Stimulated activated CD4-positive, alpha-beta T cell treated with anti-CD3 and anti-CD28 coated beads, Interleukin-2, amount 100 ng/mL, for 4 hours (primary cell): ENCODE measurements around the gene GRM3.

Source experiments
- DNase-seq: peaks from one replicate; pipeline ENCODE4 v3.0.0-alpha.2; 2020; ENCODE audit warnings: low read depth

The GRM3 gene

DNA sequence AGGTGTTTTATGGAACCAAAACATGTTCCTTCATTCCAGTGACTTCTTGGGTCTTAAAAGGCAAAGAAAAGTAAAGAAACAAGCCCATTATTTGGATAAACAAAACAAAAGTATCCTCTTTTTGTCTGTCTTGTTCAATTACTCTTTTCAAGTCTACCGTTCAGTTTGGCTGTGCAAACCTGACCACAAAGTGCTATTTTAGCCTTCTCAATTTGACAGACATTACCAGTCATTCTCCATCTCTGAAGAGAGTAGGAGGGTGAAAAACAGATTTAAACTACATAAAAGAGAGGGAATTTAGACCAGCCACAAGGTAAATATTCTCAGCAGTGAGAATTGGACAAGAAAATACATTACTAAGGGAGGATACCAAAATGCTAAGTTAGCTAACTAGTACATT, 145.2 kb downstream of the GRM3 start:
- DNase-seq: no peak

DNA sequence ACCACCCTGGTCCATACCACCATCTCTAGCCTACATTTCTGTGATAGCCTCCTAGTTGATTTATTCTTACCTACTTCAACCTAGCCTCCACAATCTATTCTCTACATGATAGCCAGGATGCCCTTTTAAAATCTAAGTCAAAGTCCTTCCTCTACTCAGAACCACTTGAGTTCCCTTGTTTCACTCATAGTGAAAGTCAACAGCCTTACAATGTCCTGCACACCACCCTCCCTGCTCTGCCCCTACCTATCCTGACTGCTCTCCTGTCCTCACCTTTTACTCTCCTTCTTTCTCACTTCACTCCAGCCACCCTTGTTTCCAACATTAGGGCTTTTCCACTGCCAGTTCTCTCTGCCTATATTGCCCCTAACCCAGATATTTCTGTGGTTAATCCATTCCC, 146.7 kb downstream of the GRM3 start:
- no peak for DNase-seq

DNA sequence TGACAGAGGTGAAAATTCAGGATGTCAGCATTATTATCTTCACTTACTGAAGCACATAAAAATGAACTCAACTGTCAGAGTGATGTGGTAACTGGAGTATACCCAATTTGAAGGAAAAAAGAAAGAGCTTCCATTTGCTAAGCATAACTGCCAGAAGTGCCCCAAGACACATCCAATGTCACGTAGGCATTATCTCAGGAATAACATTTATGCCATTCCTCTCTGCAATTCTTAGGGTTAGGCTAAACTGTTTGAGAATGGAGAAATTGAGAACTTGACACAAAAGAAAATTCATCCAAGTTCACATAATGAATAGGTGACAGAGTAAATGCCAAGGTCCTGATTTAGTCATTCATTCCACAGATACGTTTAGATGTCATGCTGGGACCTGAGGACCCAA, 148.6 kb downstream of the GRM3 start:
- DNase-seq: no peak

DNA sequence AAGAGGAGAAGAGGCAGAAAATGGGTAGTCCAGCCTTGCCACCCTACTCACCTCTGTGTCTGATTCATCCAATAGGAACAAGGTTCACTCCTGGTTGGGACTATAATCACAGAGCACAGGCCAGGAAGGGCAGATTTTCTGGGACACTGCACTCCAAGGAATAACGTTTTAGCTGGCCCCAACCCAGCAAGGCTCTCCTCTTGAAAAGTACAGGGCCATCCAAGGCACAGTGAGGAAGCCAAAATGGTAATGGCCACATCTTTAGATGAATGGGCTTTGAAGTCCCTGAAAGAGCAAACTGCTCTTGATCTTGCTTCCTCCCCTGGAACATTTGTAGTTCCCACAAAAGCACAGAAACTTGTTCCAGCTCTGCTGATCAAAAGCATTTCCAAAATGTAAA, 149.4 kb downstream of the GRM3 start:
- no peak for DNase-seq

DNA sequence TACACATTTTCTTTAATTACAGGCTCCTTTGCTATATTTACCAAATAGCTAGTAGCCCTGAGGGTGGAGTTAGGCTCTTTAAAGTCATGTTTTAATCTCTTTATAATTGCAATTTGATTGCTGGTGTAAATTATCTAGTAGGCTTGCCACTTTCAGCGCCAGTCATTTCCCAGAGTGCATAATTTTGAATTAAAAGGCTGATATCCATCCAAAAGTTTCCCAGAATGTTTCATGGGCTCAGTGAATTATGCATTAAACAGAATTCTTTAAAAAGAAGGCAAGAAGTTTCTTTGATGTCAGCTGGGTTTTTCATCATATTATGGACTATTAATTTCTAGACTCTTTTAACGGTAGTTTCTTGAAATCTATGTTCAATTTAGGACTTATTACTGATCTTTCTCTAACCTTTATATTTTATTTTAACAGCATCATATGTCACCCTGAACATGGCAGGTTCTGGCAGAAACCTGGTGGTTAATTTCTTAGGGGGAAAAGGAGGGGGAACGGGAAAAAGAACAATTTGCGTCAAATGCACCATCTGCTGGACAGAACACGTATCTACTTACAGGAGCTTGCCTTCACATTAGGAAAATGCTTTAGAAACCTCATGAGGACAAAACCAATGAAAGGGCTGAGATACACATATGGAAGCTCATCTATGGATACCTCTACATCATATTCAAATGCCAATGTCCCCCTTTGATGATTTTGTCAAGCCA, 171.1 kb downstream of the GRM3 start:
- DNase-seq: no peak

DNA sequence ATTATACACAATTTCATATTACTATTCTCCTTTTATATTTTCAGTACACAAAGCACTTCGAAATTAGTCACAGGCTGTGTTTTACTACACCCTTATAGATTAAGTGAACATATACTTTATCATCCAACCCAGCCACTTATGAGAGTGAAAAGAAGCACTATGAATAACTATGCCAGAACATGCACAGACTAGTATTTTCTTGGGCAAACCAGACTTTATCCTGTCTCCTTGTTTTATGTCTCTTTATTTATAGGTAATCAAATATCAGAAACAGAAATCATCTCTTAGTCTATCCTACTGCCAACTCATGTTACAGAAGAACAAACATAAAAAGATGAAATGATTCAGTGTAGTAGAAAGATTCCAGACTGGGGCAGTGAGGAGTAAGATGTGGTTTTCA, 171.8 kb downstream of the GRM3 start:
- no peak for DNase-seq

DNA sequence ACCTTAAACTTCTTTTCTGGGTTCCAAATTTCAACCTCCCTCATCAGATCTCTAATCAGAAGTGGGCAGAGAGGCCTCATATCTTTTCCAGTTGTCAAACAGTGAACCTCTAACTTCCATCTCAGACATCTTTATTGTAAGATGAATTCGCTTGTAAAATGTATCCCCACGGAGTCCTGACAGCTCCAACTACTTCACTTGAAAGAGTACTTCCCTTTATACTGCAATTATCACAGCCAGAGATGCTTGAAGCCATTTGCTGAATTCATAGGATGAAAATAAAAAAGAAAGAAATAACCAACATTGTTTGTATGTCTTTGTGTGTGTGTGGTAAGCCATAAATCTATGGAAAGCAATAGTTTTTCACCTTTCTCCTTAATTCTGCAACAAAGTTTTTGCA, 175.2 kb downstream of the GRM3 start:
- DNase-seq: no peak

DNA sequence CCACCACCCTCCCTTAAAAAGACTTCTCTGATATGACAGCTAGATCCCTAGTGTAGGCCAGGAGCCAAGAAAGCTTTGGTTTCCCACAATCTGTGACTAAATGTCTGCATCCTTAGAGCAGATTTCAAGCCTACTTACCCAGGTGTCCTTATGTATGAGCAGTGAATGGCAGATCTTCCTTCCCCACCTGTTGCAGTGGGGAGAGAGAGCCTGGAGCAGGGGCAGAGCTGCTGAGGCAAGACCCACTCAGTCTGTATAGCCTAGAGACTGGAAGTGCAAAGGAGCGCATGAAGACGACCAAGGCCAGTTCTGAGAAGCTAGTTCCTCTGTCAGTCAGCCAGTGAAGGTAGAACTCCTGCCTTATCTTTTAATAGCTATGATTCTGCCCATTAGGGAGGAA, 180.1 kb downstream of the GRM3 start:
- DNase-seq: no peak

DNA sequence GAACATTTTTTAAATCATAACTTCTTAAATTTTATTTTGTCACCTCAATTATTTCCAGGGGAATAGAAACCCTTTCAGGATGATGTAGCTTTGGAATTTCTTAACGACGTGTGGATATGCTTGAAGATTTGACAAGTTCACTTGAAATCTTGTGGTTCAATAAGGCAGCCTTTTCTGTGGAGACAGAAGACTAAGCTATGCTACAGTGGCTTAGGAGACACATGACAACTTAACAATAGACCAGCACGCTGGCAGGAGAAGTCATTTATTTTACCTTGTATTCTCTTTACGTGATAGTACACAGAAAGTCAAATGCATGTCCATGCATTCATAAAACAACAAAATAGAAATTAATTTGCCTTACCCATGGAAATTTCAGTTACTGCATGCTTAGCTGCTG, 181.6 kb downstream of the GRM3 start:
- DNase-seq: no peak

DNA sequence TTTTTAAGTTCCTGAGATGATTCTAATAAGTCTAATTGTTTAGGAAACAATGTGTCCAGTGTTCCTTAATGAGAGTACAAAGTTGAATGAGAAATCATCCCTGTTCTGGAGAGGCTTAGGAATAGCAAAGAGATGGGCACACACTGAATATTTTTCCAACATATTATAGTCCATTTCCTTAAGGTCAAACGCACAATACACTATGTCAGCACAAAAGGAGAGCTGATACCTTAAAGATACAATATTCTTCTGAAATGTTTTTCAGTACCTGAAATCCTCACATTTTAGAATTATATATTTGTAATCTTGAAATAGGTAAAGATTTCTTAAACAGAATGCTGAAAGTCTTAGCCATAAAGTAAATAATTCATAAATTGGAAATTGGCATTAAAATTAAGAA, 183.2 kb downstream of the GRM3 start:
- no peak for DNase-seq

DNA sequence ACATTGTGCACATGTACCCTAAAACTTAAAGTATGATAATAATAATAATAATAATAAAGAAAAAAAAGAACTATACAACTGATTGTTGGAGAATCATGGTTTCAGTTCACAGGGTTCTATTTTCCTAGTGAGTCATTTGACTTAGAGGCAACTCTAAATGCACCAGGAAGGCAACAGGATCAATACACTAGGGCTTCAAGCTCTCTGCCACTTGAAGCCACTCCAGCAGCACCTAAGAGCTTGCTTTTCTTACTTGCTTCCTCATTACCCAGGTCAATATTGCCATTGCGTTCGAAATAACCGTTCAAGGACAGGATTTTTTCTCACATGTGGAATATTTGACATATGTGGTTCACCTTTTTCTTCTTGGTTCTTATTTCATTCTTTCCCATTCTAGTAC, 189.7 kb downstream of the GRM3 start:
- DNase-seq: no peak

DNA sequence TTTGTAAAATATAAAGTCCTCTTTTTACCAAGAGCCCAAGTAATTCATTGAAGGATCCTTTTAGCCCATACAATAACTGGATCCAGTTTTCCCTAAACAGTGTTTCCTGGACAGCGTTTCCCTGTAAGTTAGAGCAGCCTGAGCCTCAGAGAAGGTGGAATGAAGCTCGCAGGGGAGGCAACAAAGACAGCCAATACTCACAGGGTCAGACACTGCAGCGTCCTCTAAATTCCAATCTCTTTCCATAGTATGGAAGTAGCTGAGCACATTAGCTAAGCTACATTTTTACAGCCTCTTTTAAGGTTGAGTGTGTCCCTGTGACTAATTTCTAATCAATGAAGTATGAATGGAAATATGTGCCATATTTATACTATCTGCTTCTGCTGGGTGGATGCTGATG, 193.5 kb downstream of the GRM3 start:
- no peak for DNase-seq

DNA sequence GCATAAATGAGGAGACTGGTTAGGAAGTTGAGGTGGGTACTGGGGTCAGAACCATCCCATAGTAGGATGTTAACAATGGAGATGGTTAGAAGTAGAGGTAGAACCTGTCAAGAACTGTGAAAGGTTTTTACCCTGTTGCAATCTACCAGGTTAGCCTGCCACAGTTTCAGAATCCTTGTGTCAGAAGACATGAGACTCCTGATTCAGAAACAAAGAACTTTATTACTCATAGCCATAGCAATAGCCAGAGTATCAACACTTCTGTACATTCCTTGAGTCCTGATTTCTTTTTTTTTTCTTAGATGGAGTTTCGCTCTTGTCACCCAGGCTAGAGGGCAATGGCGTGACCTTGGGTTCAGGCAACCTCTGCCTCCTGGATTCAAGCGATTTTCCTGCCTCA, 200.9 kb downstream of the GRM3 start:
- DNase-seq: no peak

DNA sequence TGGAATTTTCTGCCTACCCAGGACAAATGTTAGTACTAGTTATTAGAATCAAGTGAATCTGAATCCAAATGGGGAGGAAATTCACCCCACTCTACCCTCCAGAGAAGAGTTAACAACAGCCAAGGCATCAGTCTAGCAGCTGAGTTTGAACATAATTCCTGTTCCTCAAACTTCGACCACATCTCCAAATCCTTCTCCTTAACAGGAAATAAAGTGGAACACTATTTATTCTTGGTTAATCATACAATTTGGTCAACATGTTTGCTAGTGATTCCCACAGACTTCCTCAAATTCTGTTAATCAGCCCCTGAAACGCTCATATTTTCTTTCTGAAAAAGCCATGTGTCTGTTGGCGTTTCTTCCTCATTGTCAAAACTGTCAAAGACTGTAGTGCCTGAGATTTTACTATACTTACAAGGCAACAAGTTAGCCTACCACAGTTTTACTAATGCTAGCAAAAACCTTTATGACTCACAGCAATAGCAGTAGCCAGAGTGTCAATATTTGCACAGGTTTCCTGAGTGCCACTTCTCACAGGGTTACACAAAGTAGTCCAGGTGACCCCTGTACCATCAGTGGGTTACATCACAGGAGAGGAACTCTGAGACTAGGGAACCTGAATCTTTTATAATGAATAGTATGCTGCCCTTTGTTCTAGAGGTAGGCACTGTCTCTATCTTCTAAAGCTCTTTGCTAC, 202.9 kb downstream of the GRM3 start:
- DNase-seq: no peak

DNA sequence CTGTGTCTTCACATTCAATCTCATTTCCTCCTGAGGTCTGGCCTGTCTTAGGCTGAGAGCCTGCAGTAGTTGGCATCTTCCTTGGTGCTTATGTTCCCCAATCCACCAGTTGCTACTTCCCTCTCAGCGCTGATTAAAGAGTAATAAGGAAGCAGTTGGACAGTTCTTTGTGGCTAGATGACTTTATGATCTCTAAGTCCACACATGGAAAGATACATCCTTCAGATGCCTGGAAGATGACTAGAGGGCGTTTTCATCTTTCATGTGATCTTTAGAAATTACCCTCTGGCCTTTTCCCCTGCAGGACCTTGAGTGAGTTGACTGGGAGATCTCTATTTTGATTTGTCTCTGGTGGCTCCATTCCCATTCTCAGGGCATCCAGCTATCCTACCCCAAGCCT, 204.5 kb downstream of the GRM3 start:
- no peak for DNase-seq

DNA sequence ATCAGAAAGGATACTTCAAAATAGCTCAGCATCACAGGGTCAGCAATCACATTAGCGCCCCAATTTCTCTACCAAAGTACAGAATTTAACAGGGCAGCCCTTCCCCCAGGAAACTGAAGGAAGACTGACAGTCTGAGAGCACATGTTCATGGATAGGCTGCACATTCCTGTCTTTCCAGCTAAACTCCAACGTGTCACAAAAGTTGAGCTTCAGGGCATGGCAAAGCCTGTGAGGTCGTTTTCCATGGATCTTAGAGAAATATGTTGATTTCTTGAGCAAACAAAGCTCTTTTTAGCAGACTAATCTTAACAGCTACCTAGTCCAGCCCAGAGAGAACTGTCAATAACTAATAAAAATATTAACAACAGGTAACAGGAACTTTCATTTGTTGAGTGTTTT, 207.9 kb downstream of the GRM3 start:
- no peak for DNase-seq

DNA sequence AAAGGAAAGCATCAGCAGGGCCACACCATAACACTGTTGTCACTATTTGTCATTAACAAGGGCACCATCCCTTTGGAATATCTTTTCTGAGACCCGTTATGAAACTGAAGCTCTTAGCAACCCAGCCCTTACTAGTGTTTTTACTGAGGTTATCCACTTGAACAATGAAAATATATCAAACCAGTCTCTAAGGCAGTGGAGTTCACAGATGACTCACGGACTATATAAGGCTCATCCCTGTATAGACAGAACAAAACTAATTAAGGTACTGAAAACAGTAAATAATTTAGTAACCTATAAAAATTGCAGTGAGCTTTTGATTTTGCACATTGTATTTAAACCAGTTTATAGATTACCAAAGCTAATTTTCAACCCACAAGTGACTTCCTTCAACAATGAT, 219.7 kb downstream of the GRM3 start:
- DNase-seq: no peak

DNA sequence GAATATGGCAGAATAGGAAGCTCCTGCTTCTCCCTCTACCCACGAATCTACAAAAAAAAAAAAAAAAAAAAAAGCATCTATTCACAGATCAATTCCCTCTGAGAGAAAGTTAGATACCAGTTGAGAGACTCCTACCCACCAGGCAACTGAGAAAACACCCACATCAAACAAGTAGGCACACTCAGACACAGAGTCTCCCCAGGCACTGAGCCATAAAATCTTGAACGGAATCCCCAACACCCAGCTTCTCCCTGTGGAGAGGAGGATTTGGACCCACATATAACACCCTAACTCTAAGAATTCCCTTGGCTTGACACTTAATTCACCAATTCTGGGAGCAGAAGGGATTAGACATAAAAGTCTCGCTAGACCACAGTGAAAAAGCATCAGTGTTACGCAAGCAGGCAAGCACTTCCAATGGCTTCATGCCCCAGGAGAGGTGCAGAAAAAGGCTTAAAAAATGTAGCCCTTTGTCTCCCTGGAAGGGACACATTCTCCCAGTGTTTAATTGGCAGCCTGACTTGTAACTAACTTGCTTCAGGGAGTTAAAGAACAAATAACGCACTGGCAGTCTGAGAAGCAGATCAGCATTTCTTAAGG, 223.6 kb downstream of the GRM3 start:
- DNase-seq: no peak

DNA sequence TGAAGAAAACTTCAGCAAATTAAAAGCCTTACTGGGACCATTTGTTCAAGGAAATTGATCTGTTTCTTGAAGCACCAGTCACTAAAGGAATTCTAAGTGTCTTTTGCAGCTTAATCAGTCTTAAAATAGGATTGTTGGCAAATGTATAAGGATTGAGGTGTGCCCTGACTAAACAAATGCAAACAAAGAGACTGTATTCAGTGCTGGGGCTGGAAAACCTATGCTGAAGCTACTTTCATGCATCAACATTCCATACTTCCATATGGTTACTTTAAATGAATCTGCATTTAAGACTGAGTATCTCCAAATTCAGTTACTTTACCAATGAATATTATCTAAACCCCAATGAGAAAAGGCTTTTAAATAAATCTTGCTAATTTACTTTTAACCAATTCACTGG, 232.4 kb downstream of the GRM3 start:
- no peak for DNase-seq

DNA sequence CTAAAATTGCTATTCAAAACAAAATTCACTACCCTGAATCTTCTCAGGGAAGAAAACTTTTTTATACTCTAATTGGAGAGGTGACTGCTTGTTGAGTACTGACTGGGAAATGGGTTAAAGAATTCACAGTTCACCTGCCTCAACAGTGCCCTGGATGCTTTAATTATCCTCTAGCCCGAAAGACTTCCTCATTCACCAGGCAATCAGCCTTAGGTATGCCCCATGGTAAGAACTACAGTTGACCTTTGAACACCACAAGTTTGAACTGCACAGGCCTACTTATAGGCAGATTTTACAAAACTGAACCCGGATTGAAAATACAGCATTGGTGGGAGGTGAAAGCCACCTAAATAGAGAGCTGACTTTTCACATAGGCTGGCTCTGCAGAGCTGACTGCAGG, 240.4 kb downstream of the GRM3 start:
- no peak for DNase-seq

DNA sequence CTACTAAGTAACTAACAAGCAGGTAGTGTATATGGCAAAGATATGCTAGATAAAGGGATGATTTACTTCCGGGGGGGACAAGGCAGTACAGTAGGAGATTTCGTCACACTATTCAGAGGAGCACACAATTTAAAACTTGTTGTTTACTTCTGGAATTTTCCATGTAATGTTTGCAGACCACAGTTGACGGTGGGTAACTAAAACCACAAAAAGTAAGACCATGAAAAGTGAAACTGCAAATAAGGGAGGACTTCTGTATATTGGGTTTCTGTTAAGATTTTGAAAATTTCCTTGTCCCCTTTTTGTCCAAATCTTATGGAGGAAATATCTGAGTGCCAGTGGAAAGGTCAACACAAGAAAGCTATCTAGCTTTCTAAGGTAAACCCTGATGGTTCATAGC, 245.8 kb downstream of the GRM3 start:
- no peak for DNase-seq

DNA sequence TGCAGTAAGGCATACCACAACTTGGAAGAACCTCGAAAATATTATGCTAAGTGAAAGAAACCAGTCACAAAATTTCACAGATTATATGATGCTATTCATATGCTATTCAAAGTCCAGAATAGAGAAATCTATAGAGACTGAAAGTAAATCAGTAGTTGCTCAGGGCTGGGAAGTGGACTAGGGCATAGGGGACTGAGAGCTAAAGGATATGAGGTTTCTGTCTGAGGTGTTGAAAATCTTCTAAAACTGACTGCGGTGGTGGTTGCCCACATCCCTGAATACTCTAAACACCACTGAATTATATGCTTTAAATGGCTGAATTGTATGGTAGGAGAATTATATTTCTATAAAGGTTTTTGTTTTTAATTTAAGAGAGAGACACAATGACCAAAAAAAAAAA, 254.5 kb downstream of the GRM3 start:
- no peak for DNase-seq

DNA sequence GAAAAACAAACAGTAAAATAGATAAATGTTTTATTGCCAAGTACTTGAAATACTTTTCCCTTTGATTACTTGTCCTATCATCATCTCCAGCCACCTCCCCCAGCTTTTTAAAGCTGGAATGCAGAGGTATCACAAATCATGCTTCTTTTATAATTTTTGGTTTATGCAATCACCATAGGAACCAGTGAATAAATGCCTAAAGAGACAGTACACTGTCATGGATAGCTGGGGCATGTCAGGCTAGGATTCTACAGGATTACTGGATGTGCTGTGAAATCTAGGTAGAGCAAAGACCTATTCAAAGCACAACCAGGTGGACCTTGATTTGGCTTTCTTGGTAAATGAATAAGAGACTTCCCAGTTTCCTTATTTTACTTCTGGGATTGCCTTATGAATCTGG, 257.2 kb downstream of the GRM3 start:
- DNase-seq: no peak
